ENCODE data around the gene RARRES2.

- TF ChIP-seq CTCF (IDR thresholded peaks at IDR 0.05; ENCODE audit: insufficient read depth, low read length): no peak
- TF ChIP-seq POLR2AphosphoS5 (IDR thresholded peaks at IDR 0.05; ENCODE audit: low read depth): peak; percentile 81; the same call in 1 of the 2 replicates
- TF ChIP-seq REST (IDR thresholded peaks at IDR 0.05; ENCODE audit: insufficient replicate concordance, low read depth): no peak
Measured at GRCh38 chr7:150378853-150379440, 37.5 kb upstream of the RARRES2 start, which contains the start of gene ZNF775.

Measured in HL-60 (cell line).